HEK293T (cell line): ENCODE data around the gene GRAMD4.

Source experiments
- CTCF ChIA-PET: fragments of 350-600 bp; formaldehyde crosslinking; extraction: SDS; loops from one replicate; lab custom pipeline; 2021; ENCODE audit warnings: antibody characterized with exemption, inconsistent platforms; lab: Yijun Ruan, JAX
- POLR2A ChIA-PET: fragments of 350-600 bp; formaldehyde crosslinking; extraction: SDS; loops from one replicate; lab custom pipeline; 2020; ENCODE audit warnings: antibody characterized with exemption, inconsistent platforms; lab: Yijun Ruan, JAX
- DNase-seq: peaks from one replicate; pipeline ENCODE4 v3.0.0; 2012; ENCODE audit warnings: mixed read lengths; ENCODE audit errors: extremely low spot score
- ARNT ChIP-seq: fragments of 450-650 bp; IDR thresholded peaks from 2 replicates; pipeline ENCODE4 v1.6.1; 2017; ENCODE audit warnings: mild to moderate bottlenecking
- BHLHE40 ChIP-seq: fragments of 450-650 bp; IDR thresholded peaks from 2 replicates; pipeline ENCODE4 v1.6.1; 2016; ENCODE audit warnings: mild to moderate bottlenecking, moderate library complexity, borderline replicate concordance
- CTBP1 ChIP-seq: fragments of 450-650 bp; IDR thresholded peaks from 2 replicates; pipeline ENCODE4 v1.6.1; 2016; ENCODE audit warnings: borderline replicate concordance
- ELF4 ChIP-seq: fragments of 450-650 bp; IDR thresholded peaks from 2 replicates; pipeline ENCODE4 v1.6.1; 2017; ENCODE audit warnings: antibody characterized with exemption
- FOXA1 ChIP-seq: fragments of 450-650 bp; IDR thresholded peaks from 2 replicates; pipeline ENCODE4 v1.6.1; 2016; ENCODE audit warnings: mild to moderate bottlenecking
- FOXK2 ChIP-seq: fragments of 450-650 bp; IDR thresholded peaks from 2 replicates; pipeline ENCODE4 v1.6.1; 2016; ENCODE audit warnings: mild to moderate bottlenecking
- FOXM1 ChIP-seq: fragments of 450-650 bp; IDR thresholded peaks from 2 replicates; pipeline ENCODE4 v1.6.1; 2017; ENCODE audit warnings: mild to moderate bottlenecking, borderline replicate concordance
- HDGF ChIP-seq: fragments of 450-650 bp; IDR thresholded peaks from 2 replicates; pipeline ENCODE4 v1.6.1; 2017; ENCODE audit warnings: antibody characterized with exemption, borderline replicate concordance
- L3MBTL2 ChIP-seq: fragments of 450-650 bp; conservative IDR thresholded peaks from 2 replicates; pipeline ENCODE4 v1.6.1; 2016; ENCODE audit warnings: mild to moderate bottlenecking
- LEF1 ChIP-seq: fragments of 450-650 bp; IDR thresholded peaks from 2 replicates; pipeline ENCODE4 v1.6.1; 2017; ENCODE audit warnings: mild to moderate bottlenecking, borderline replicate concordance
- NFRKB ChIP-seq: fragments of 450-650 bp; IDR thresholded peaks from 2 replicates; pipeline ENCODE4 v1.6.1; 2016; ENCODE audit warnings: mild to moderate bottlenecking, moderate library complexity
- SP1 ChIP-seq: fragments of 450-650 bp; IDR thresholded peaks from 2 replicates; pipeline ENCODE4 v1.6.1; 2017
- SUZ12 ChIP-seq: fragments of 450-650 bp; IDR thresholded peaks from 2 replicates; pipeline ENCODE4 v1.6.1; 2016; ENCODE audit warnings: mild to moderate bottlenecking
- TARDBP ChIP-seq: fragments of 450-650 bp; IDR thresholded peaks from 2 replicates; pipeline ENCODE4 v1.6.1; 2016
- ZNF384 ChIP-seq: fragments of 450-650 bp; IDR thresholded peaks from 2 replicates; pipeline ENCODE4 v1.6.1; 2016
- TF ChIP-seq, protein P1 (sequence below): fragments of 450-650 bp; IDR thresholded peaks from 2 replicates; pipeline ENCODE4 v1.6.1; 2016

The GRAMD4 gene

DNA sequence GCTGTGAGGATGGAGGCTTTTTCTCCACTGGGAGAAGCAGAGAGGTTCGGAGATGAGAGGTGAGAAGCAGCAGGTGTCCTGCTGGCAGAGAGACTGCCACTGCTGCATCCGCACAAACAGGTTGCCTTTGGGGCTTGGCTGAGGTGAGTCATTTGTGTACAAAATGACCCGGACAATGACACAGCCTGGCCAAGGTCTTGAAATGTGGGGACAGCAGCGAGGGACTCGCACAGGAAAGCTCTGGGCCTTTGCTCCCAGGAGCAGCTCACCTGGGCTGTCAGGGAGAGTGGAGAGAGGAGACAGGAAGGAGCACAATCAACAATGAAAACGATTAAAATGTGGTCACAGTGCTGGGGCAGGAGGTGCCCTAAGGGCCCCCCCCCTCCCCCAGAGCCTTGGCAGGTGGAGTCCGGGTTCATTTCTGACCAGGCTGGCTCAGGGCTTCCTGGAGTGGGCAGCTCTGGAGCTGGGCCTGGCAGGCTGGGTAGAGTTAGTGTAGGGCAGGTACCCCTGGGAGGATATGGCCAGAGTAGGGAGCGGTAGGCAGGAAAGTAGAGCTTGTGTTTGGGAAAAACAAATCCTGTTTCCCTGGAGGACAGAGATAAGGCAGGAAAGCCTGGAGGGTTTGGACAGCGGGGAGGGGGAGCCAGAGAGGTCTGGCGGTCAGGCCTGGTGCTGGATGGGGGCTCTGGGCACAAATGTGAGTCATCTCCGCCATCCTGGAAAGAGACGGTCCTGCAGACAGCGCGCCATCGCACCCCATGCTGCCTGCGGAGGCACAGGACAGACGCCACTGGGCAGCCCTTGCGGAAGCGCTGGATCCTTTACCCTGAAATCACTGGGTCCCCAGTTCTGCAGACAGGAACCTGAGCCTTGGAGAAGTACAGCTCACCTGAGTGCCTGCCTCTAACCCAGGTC lies 44.9 kb upstream of the GRAMD4 start:
- POLR2A ChIA-PET = interaction anchor here (0.6 to 1.1 kb wide), 4 partner anchors 13 to 71 kb away, joined by 3 read pairs; no protein-coding TSS in a partner anchor

GRCh38 chr22:46575911-46576555 lies 44.2 kb upstream of the GRAMD4 start:
- TF ChIP-seq CTBP1 (no peak), LEF1 (no peak), FOXA1 (no peak)
- TF ChIP-seq, protein P1, sequence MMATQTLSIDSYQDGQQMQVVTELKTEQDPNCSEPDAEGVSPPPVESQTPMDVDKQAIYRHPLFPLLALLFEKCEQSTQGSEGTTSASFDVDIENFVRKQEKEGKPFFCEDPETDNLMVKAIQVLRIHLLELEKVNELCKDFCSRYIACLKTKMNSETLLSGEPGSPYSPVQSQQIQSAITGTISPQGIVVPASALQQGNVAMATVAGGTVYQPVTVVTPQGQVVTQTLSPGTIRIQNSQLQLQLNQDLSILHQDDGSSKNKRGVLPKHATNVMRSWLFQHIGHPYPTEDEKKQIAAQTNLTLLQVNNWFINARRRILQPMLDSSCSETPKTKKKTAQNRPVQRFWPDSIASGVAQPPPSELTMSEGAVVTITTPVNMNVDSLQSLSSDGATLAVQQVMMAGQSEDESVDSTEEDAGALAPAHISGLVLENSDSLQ = no peak
- CTCF ChIA-PET = interaction anchor here (1.9 kb wide), 1 partner anchor 13 kb away, joined by 12 read pairs; no protein-coding TSS in a partner anchor
- POLR2A ChIA-PET = interaction anchor here (0.6 to 1.1 kb wide), 2 partner anchors 14 to 70 kb away, joined by 3 read pairs; no protein-coding TSS in a partner anchor
- DNase-seq = no peak

More for the DNA sequence above, 44.9 kb upstream of the GRAMD4 start:
- no peak for DNase-seq
- CTCF ChIA-PET = interaction anchor here (1.9 kb wide), 1 partner anchor 12 kb away, joined by 12 read pairs; no protein-coding TSS in a partner anchor
- no peak for TF ChIP-seq FOXA1
- TF ChIP-seq SUZ12 = no peak
- no peak for TF ChIP-seq TARDBP
- TF ChIP-seq SP1 = no peak
- TF ChIP-seq ZNF384 = no peak
- TF ChIP-seq, protein P1 = no peak
- TF ChIP-seq CTBP1 = no peak
- TF ChIP-seq ELF4 = no peak
- no peak for TF ChIP-seq HDGF
- TF ChIP-seq LEF1 = no peak
- no peak for TF ChIP-seq BHLHE40
- TF ChIP-seq FOXK2 = no peak
- TF ChIP-seq L3MBTL2 = no peak
- no peak for TF ChIP-seq FOXM1
- no peak for TF ChIP-seq NFRKB
- TF ChIP-seq ARNT = no peak

DNA sequence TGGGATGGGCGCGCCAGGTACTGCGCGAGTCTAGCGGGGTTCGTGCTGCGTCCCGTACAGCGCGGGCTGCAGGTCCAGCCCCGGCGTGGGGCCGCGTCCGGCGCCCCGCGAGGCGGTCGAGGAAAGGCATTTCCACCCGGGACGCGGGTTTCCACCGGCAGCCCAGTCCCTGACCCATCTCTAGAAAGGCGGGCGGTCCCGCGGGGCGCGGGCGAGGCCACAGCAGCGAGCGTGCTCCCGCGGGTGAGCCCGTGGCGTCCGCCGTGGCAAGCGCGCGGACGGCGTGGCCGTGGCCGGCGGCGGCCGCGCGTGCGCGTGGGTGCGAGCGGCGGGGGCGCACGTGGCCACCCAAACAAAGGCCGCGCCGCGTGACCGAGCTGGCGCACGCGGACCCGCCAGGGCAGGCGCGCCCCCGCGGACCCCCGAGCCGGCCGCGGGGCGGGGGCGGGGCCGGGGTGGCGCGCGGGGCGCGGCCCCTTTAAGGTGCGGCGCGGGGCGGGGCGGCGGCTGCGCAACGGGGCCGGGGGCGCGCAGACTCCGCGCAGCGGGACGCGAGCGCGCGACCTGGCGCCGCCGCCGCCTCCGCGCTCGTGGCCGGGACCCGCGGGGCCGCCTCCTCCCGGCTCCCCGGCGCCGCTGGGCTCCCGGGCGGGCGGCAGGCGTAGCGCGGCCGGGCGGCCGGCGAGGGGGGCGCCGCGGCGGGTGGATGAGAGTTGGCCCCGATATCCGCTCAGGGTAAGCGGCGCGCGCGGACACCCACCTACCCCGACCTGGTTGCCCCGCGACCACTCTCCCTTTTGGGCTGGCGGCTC lies 43.4 kb upstream of the GRAMD4 start:
- TF ChIP-seq TARDBP (0 out of 2 replicates have a peak, but pooled peaks have one; percentile 46), HDGF (no peak)
- ChIA-PET CTCF (interaction anchor here (1.9 kb wide), 1 partner anchor 14 kb away, joined by 12 read pairs; no protein-coding TSS in a partner anchor), POLR2A (no interaction called here)
- peak; percentile 82 for DNase-seq

- no peak for DNase-seq
- CTCF ChIA-PET = no interaction called here
- POLR2A ChIA-PET = no interaction called here
- TF ChIP-seq FOXA1 (no peak), NFRKB (no peak), FOXM1 (no peak), L3MBTL2 (no peak), ARNT (no peak), LEF1 (no peak), CTBP1 (no peak), ELF4 (no peak), SP1 (no peak), HDGF (no peak), ZNF384 (no peak), SUZ12 (no peak), TARDBP (no peak), FOXK2 (no peak), BHLHE40 (no peak)
- TF ChIP-seq, protein P1 = no peak
Measured at GRCh38 chr22:46577368-46578249, 42.6 kb upstream of the GRAMD4 start.
